GM19397 (cell line): ENCODE measurements around the gene ANKRD53.

Source experiments
- ATAC-seq: cut with Tn5 transposase; IDR thresholded peaks from one replicate; pipeline ENCODE4 v1.9.1; 2021; ENCODE audit warnings: mild to moderate bottlenecking, moderate library complexity; ENCODE audit not compliant: unreplicated experiment

Gene ANKRD53

DNA sequence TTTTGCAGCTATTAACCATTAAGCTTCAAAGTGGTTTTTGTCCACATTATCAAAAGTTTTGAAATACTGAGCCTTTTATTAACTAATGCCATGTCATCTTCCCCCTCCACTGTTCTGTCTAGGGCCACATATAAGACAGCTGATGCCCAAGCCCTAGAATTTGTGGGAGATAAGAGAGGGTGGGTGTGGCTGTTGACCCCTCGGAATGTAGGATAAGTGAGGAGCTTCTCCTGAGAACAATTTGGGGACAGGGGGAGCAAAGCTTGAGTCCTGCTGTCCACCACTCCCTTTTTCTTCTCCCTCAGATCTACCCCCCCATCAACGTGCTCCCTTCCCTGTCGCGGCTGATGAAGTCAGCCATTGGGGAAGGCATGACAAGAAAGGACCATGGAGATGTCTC is 14.3 kb upstream of the ANKRD53 start:
- ATAC-seq = no peak

DNA sequence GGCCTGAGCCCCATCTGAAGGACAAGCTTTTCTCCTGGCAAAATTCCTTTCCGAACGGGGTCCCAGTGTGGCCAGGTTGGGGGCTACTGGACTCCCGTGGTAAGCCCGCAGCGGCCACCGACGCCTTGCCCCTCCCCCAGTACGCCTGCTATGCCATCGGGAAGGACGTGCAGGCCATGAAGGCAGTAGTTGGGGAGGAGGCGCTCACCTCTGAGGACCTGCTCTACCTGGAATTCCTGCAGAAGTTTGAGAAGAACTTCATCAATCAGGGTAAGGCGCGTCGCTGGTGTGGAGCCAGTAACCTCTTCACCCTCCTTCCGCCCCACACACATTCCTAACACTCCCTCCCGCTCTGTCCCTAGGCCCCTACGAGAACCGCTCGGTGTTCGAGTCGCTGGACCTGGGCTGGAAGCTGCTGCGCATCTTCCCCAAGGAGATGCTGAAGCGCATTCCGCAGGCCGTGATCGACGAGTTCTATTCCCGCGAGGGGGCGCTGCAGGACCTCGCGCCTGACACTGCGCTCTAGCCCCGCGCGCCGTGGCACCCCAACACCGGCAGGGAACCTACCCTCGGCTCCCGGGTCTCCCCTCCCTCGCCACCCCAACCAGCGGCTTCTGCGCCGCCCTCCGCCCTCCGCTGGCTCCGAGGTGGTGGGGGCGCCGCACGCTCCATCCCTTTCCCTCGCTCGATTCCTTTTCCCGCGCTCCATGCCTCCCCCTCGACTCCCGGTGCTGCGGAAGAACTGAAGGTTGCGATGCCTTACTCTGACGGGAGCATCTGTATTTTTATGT is 13.6 kb upstream of the ANKRD53 start:
- peak; percentile 73 for ATAC-seq

DNA sequence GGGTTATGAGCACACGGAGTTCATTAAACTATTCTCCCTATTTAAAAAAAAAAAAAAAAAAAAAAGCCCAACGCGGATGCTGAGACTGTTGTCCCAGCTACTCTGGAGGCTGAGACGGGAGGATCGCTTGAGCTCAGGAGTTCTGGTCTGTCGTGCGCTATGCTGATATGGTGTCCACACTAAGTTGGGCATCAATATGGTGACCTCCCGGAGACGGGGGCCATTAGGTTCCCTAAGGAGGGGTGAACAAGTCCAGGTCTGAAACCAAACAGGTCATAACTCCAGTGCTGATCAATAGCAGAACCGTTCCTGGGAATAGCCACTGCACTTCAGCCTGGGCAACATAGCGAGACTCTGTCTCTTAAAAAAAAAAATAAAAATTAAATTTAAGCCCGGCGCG is 12.9 kb upstream of the ANKRD53 start:
- ATAC-seq = no peak

DNA sequence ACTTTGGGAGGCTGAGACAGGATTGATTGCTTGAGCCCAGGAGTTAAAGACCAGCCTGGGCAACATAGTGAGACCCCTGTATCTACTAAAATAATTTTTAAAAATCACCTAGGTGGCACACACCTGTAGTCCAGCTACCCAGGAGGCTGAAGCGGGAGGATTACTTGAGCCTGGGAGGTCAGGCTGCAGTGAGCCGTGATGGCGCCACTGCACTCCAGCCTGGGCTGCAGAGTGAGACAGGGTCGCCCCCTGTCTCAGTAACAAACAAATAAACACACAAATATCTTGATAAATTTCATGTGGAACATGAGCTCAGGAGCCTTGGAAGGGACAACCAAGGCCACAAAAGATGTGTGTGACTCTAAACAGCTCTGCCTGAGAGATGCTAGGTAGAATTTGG is 11.7 kb upstream of the ANKRD53 start:
- ATAC-seq = no peak

DNA sequence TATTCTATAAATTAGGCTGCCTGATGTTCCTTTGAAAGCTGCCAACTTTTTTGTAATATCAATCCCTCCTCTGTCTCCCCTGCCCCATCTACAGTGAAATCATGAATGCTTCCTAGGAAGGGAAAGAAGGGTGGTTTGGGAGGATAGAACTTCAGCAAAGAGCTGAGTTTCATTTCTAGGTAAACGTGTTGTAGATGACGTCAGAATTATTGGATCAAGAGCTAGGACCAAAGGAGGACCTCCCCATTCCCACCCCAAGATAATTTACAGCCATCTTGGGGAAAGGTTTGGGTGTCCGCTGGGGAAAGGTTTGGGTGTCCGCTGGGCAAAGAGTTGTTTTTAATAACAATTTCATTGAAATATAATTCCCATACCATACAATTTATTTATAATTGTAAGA is 11.2 kb upstream of the ANKRD53 start:
- no peak for ATAC-seq

DNA sequence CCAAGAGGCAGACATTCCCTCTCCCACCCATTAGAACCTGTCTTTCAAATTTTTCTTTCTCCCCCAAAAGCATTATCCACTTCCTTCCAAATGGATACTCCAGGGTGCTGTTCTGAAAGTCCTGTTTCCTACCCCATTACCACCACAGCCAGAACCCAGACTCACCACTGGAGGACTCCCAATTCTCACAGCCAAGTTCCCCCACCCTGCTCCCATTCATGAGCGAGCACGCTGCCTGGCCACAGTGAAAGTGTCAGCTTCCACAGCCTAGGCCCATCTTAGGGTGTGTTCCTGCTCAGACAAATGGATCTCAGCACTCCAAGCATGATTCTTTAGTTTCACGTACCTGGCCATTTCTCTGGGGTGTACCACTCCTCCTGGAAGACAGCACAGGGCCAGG is 3.8 kb upstream of the ANKRD53 start:
- no peak for ATAC-seq

DNA sequence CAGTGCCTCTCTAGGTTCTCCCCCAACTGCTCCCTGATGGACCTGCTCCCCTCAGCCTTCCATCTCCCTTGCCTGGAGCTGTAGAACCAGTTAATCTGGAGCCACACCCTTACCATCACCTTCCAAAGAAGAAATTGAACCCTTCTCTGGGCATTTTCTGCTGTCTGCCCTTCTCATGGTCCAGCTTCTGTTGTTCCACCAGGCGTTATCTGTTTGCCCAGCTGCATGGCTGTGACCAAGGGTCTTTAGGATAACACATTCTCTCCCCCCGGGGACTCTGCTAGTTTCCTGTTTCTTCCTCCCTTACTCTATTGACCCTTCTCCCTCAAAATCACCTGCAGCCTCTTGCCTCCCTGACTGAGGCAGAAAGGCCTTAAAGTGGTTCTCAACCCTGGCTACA is 3.2 kb upstream of the ANKRD53 start:
- ATAC-seq = no peak

DNA sequence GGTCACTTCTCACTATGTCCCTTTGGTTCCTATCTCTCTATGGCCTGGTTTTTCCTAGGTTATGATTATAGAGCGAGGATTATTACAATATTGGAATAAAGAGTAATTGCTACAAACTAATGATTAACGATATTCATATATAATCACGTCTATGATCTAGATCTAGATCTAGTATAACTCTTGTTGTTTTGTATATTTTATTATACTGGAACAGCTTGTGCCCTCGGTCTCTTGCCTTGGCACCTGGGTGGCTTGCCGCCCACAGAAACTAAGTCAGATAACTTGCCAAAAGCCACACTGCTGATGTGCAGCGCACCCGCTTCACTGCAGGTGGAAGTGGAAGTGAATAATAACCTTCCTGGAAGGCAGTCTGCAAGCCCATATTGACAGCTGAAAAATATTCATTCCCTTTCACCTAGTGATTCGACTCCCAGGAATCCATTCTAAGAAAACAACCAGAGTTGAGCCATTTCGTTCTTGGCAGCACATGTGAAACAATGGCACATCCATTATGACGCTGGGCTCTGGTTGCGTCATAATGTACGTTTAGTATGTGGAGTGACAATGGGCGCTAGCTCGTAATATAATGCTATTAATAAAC is 725 bp upstream of the ANKRD53 start:
- ATAC-seq = no peak

DNA sequence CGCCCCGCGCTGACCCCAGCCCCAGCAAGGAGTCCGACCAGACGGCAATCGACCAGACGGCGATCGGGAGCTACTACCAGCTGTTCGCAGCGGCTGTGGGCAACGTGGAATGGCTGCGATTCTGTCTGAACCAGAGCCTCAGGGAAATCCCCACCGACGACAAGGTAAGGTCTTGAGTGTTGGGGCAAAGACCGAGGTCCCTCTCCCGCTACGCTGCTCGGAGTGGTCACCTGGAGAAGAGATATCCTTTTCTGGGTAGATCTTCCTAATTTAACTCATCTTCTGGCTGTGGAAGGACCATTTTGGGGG is 704 bp downstream of the ANKRD53 start:
- ATAC-seq = no peak

DNA sequence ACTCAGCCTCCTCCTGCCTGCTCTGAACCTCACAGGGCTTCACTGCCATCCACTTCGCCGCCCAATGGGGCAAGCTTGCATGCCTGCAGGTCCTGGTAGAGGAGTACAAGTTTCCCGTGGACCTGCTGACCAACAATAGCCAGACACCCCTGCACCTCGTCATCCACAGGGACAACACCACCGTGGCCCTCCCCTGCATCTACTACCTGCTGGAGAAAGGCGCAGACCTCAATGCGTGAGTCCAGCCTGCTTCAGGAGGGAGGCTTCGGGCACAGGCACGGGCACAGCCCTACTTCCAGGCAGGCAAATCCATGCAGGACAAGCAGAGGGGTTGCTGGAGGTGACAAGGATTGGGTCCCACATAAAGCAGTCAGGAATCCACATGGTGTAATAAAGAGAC is 1.2 kb downstream of the ANKRD53 start:
- no peak for ATAC-seq

DNA sequence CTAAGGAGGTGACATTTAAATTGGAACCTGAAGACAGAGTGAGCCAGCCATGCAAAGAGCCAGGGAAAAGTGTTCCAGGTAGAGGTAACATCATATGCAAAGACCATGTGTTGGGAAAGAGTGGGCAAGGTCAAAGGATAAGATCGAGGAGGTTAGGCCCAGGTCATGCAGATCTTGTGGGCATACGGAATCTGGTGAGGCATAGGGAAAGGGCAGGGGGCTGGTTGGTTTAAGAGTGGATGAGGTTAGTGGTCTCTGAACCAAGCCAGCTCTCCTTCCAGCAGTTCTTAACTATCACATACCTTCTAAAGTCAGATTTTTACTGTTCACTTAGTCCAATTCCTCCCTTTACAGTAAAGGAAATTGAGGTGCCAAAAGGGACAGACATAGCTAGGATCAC is 3.0 kb downstream of the ANKRD53 start:
- no peak for ATAC-seq

DNA sequence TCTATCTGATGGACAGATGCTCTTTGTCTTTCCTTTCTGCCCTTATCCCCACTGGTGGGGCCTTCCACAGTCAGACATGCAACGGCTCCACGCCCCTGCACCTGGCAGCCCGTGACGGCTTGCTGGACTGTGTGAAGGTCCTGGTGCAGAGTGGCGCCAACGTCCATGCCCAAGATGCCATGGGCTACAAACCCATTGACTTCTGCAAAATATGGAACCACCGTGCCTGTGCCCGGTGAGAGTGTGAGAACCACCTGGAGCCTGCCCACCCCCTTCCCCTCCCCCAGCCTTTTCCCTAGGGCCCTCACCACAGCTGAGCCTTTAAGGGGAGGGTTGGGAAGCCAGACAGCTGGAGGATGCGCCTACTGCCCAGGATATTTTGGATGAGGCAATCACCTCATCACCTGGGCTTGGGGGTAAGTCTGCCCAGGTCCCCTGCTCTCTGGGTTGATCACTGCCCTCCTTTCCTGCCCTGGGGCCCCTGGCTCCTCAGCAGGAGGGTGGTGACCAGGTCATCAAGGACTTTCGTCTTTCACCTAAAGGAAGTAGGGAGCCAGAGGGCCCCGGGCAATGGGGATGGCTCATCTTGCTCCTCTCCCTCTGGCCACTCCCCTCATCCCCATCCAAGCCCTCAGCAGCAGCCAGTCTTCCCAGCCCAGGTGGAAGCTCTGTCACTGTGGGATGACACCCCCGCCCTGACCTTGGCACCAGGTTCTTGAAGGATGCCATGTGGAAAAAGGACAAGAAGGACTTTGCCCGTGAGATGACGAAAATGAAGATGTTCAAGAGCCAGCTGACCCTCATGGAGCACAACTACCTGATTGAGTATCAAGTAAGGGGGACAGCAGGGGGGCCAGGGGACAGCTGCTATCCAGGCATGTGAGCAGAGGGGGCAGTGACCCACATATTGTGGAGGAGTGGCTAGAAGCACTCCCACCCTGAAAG is 3.7 kb downstream of the ANKRD53 start:
- no peak for ATAC-seq

DNA sequence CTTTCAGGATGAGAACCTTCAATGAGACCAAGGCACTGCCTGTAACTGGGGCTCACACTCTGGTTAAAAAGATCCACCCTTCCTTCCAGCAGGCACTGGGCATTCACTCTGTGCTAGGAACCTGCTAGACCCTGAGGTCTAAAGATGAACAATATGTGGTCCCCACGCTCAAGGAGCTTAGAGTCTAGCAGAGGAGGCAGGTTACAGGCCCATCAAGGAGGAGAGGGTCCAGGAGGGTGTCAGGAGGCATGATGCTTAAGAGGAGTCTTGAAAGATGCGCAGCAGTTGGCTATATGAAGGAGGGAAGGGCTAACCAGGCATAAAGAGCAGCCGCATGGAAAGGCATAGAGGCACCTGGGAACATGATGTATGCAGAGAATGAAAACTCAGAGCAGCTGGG is 4.5 kb downstream of the ANKRD53 start:
- ATAC-seq = no peak

DNA sequence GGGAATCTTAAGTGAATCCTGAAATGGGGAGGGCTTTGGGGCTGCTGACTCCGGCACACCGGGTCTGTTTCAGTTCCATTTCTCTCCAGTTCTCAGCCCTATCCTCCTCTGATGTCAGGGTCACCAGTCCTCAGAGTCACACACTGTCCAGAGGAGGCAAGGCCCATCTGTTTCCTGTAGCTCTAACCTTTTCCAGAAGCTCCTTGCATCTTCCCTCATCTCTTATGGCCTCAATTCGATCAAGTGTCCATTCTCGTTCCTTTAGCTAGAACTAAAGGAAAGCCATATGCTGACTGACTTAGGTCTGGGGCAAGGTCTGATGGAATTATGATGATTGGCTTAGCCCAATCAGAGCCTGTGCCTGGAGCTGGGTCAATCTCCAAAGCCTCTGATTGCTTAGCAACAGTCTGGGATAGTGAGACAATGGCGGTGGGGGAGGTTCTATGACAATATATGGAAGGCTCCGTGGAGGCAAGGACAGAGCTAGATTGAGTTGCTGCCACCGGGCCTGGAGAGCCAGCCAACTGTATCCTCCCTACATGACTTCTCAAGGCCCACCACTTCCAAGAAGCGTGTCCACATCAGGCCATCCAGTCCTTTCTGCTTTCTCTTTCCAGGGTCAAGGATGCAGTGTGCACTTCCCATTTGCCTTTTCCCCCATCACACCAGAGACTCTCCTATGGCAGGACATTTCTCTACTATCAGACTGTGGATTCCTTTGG is 5.2 kb downstream of the ANKRD53 start:
- ATAC-seq = no peak

DNA sequence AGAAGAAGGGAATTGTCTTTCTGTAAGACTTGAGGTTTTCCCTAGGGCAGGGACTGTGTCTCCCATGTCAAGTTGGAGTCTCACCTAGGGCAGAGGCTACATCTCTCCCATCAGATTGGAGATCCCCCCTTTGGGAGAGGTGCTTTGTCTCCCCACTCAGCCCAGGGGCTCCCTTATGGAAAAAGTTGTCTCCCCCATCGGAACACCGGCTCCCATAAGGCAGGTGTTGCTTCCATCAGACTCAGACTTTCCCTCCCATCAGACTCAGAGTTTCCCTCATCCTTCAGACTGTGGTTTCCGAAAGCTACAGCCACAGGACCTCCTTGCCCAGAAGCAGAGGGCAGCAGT is 5.8 kb downstream of the ANKRD53 start:
- ATAC-seq = no peak

DNA sequence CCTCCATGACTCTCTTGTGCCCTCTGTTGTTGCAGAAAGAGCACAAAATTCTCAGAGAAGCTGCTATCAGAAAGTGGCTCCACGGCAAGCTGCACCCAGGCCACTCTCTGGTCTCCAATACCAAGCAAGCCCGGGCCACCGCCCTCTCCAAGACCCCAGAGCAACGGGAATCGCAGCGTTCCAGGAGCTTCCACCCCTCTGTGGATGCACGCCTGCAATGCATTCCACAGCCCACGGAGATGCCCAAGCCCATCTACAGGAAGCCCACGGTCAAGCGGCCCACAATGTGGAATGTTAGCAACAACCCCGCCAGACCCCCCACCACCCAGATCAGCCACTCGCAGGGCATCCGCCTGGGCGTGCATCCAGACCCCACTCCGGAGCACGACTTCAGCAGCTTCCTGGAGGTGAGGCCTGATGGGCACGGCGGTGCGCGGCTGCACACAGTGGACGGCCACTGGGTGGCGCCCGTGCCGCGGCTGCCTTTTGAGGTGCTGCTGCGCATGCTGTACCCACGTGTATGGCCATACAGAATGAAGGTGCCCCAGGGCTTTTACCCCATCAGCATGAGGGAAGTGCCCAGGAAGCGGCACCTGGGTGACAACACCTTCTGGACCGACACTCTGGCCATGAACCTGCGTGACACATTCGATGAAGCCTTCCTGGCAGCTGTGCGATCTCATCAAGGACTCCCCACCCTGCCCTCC is 6.3 kb downstream of the ANKRD53 start:
- peak; percentile 93 for ATAC-seq

DNA sequence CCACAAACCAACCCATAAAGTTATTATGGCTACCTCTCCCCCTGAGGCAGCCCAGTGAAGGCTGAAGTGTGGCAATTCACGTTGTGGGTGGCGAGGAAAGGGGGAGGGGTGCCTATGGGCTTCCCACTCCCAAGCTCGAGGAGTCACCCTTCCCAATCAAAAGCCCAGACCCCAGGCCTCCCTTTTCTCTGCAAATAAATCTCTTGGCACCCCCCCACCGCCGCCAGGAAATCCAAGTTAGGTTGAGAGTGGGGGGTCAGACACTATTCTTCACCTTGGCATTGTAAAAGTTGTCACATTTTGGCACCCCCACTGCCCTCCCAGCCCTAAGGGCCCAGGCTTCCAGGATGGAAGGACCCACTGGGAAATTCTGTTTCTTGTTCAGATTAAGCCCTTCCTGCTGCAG is 6.9 kb downstream of the ANKRD53 start:
- ATAC-seq = no peak

DNA sequence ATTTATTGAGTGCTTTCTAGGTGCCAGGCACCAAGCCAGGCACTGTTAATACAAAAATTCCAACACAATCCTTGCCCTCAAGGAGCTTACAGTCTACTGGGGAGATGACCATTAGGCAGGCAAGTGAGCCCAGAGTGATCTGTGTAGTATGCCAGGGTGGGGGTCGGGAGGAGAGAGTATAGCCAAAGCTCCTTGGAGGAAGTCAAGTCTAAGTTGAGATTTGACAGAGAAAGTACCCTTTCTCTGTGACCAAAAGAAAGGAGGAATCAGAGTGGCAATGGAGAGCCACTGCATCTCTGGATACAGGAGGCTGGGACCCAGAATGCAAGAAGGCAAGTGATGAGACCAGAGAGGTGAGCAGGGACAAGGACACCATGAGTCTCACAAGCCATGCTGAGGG is 7.5 kb downstream of the ANKRD53 start:
- no peak for ATAC-seq

DNA sequence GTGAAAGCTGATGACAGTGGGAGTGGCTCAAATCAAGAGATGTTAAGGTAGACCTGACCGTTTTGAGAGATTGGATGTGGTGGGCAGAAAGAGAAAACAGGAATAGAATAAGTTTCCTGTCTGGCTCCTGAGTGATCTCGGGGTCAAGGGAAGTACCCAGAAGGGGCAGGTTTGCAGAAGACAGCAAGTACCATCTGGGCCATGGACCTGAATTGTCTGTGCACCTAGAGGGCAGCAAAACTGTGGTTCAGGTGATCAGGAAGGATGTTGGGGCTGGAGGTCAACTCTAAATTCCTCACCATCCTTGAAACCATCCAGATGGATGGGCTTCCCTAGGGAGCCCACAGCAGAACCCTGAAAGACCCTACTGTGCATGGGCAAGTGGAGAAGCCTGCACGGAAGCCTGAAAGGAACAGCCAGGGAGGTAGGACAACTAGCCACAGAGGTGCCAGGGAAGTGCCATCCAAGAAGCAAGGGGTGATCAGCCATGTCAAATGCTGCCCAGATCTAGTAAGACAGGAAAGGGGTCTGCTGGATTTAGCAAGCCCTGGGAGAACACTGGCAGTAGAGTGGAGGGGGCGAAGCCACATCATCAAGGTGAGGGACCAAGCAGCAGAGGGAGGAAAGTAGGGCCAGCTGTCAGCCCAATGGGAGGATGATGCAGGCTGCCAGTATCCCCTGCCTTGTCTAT is 8.2 kb downstream of the ANKRD53 start:
- ATAC-seq = no peak

DNA sequence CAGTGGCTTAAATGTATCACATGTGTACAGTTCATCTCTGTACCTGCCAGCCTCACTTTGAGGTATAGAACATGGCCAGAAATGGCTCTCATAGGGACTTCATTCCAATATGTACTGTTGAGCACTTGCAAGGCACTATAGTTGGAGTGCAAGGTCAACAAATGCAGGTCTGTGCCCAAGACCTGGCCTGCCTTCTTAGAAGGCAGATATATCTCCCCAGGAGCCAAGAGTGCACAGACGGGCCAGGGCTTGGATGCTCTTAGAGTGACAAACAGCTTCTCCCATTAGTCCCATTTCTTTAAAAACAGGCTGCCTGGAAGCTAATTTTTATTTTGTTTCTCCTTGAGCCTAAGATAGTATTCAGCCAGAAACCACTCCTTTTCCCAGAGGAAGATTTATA is 9.0 kb downstream of the ANKRD53 start:
- ATAC-seq = no peak
